Naive thymus-derived CD4-positive, alpha-beta T cell (primary cell): ENCODE results near the gene RHBDD3. TPM values are rescaled to one million over a fixed set of nuclear protein-coding genes. Genes with fewer than 3 reads are reported as not detected.

Source experiments
- ATAC-seq: fragments of 150-1000 bp; cut with Tn5 transposase; 2 replicates; pipeline ENCODE4 v1.10.0; 2021; ENCODE audit warnings: mild to moderate bottlenecking, moderate library complexity
- CTCF ChIA-PET: fragments of 350-600 bp; sonication (Branson Sonifier 250); formaldehyde crosslinking; loops from one replicate; lab custom pipeline; 2021; ENCODE audit warnings: antibody characterized with exemption; lab: Charles Lee
- POLR2A ChIA-PET: fragments of 350-600 bp; sonication (Branson Sonifier 250); formaldehyde crosslinking; loops from one replicate; lab custom pipeline; 2021; ENCODE audit warnings: antibody characterized with exemption, inconsistent platforms; lab: Charles Lee
- DNase-seq, 9 donors: peaks; one replicate each; pipeline versions ENCODE4 v3.0.0 to v3.0.0-alpha.2; 2020 to 2022; ENCODE audit warnings: mixed read lengths in 1 of 9
- H3K27ac ChIP-seq: one replicate; pipeline ENCODE4 v1.7.0; 2013; ENCODE audit warnings: mild to moderate bottlenecking, low read depth, low read length, moderate library complexity
- H3K27me3 ChIP-seq, 2 donors: one replicate each; pipeline ENCODE4 v1.7.0; 2013; ENCODE audit warnings: low read length in 2 of 2, mild to moderate bottlenecking in 2 of 2, moderate library complexity in 2 of 2; ENCODE audit not compliant: control insufficient read depth in 2 of 2, insufficient read depth in 2 of 2
- H3K36me3 ChIP-seq, 3 experiments: 1 replicate in 2 of 3; 2 replicates in 1 of 3; pipeline ENCODE4 v1.7.0; 2013; ENCODE audit warnings: low read length in 3 of 3, mild to moderate bottlenecking in 3 of 3, moderate library complexity in 1 of 3; ENCODE audit not compliant: insufficient read depth in 3 of 3, control insufficient read depth in 2 of 3
- H3K4me1 ChIP-seq, 2 donors: one replicate each; pipeline ENCODE4 v1.7.0; 2013; ENCODE audit warnings: low read length in 2 of 2, mild to moderate bottlenecking in 2 of 2, moderate library complexity in 1 of 2; ENCODE audit not compliant: control insufficient read depth in 2 of 2, insufficient read depth in 2 of 2
- H3K4me3 ChIP-seq: 2 replicates; pipeline ENCODE4 v1.7.0; 2013; ENCODE audit warnings: mild to moderate bottlenecking, low read length
- H3K9me3 ChIP-seq, 3 experiments: 1 replicate in 2 of 3; 2 replicates in 1 of 3; pipeline ENCODE4 v1.7.0; 2013; ENCODE audit warnings: low read length in 3 of 3; ENCODE audit not compliant: control insufficient read depth in 2 of 3
- H3K27ac Mint-ChIP-seq, 9 donors: one replicate each; pipeline ENCODE4 v1.8.0; 2020 to 2022; ENCODE audit warnings: mixed read lengths in 9 of 9, mild to moderate bottlenecking in 8 of 9, moderate library complexity in 5 of 9, inconsistent platforms in 2 of 9
- H3K27me3 Mint-ChIP-seq, 5 donors: one replicate each; pipeline ENCODE4 v1.8.0; 2021 to 2022; ENCODE audit warnings: mixed read lengths in 5 of 5, mild to moderate bottlenecking in 1 of 5
- H3K36me3 Mint-ChIP-seq, 5 donors: one replicate each; pipeline ENCODE4 v1.8.0; 2020 to 2022; ENCODE audit warnings: mixed read lengths in 5 of 5, mild to moderate bottlenecking in 3 of 5, inconsistent platforms in 1 of 5
- H3K4me1 Mint-ChIP-seq, 7 donors: one replicate each; pipeline ENCODE4 v1.8.0; 2020 to 2022; ENCODE audit warnings: mixed read lengths in 7 of 7, mild to moderate bottlenecking in 3 of 7, inconsistent platforms in 1 of 7
- H3K4me3 Mint-ChIP-seq, 10 donors: one replicate each; pipeline ENCODE4 v1.8.0; 2020 to 2022; ENCODE audit warnings: mild to moderate bottlenecking in 10 of 10, mixed read lengths in 10 of 10, moderate library complexity in 6 of 10, inconsistent platforms in 2 of 10
- H3K9me3 Mint-ChIP-seq, 11 donors: one replicate each; pipeline ENCODE4 v1.8.0; 2020 to 2022; ENCODE audit warnings: mixed read lengths in 11 of 11, mild to moderate bottlenecking in 4 of 11, inconsistent platforms in 1 of 11, moderate library complexity in 1 of 11
- intact Hi-C, 2 donors: fragments of 100-400 bp; cut with micrococcal nuclease; formaldehyde crosslinking; loops; one replicate each; pipeline ENCODE4 v1.15.1; 2023
- polyA plus RNA-seq, 2 donors: library from polyadenylated mRNA; unstranded; fragments of 300-500 nt; fragmentation: Illumina TruSeq; gene quantifications; one replicate each; pipeline ENCODE4 v1.2.3, GENCODE V29; 2021
- total RNA-seq, 6 experiments: library from RNA in 5 of 6; stranded (reverse) in 5 of 6; gene quantifications; 1 replicate in 5 of 6; 2 replicates in 1 of 6; pipeline ENCODE4 v1.2.3 and lab custom pipeline; 2021 to 2026

RHBDD3 gene
- total and polyA plus RNA-seq, 7 experiments from 2014 or later: 8.1 to 39.4 (median 14.2) TPM

DNA sequence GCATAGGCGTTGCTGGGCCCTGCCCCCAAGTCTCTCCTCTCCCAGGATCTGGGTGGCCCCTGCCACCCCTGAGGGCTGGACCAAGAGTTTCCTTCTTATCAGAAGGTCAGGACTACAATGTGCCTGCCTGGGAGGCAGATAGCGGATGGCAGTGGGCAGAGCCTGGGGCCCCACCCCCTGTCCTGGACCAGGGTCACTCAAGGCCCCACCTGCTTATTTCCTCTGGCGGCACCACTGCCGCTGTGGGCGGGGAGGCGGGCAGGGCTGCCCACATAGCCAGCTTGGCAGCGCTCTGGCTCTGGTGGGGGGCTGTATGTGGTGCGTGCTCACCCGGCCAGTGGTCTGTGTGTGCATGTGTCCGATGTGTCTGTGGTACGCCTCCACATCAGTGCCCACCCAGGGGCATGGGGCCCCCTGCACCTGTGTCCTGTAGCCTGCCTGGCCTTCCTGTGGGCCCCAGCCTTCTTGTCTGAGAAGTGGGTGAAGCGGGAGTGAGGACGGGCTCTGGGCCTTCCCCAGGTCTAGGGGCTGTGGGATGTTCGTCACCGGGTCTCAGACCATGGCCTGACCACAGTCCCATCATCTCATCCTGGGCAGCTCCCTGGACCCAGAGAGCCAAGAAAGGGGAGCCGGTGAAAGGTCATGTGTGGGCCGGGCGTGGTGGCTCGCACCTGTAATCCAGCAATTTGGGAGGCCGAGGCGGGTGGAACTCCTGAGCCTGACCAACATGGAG is 41.7 kb upstream of the RHBDD3 start:
- H3K4me3 Mint-ChIP-seq: peak overlapping the region in 1 of 10 donors; percentile 21
- no peak overlapping the region for H3K4me3 ChIP-seq

DNA sequence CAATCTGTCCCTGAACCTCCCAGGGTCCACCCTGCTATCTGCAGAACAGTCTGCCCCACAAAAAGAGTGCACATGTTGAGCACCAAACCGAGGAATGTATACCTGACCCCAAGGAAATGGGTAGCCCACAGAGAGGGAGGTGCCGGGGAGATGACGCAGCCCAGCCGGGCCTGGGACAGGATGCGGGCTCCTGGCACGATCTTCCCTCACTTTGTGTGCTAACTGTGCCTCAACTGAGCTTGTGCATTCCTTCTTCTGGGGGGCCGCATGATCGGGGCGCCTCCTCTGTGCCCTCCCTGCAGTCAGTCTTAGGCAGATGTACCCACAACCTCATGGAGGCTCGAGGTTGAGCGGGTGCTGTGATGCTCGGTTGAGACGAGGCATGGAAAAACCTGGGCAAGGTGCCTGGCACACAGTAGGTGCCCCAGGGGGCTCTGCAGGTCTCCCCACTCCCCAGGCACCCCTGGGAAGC is 41.0 kb upstream of the RHBDD3 start:
- peaks cover 11 to 24% (median 22%) of the 10 kb centered on the region in 7 donors for H3K4me1 Mint-ChIP-seq
- peak overlapping the region in 2 of 9 donors; percentile 13 to 48 for H3K27ac Mint-ChIP-seq
- H3K27me3 ChIP-seq: peaks cover 0 to 22% of the 10 kb centered on the region in 2 donors
- ChIA-PET CTCF (no interaction called here), POLR2A (no interaction called here)
- intact Hi-C loops: loop anchor here in 1 of 2 donors (5.0 kb wide), 1 partner anchor 108 kb away; no protein-coding TSS in a partner anchor
- H3K27ac ChIP-seq: no peak overlapping the region
- DNase-seq (peak in 1 of 9 donors; percentile 16), ATAC-seq (no peak)
- H3K4me3 Mint-ChIP-seq: peak overlapping the region in 6 of 10 donors; percentile 5 to 45 (median 18)
- H3K4me1 ChIP-seq: peaks cover 3 to 11% of the 10 kb centered on the region in 2 donors
- no peaks in the 10 kb centered on the region for H3K36me3 Mint-ChIP-seq
- H3K9me3 ChIP-seq: no peaks in the 10 kb centered on the region
- H3K9me3 Mint-ChIP-seq: peaks cover 0 to 1% (median 0%) of the 10 kb centered on the region in 11 donors
- H3K4me3 ChIP-seq: no peak overlapping the region
- H3K27me3 Mint-ChIP-seq: peaks cover 24 to 40% (median 29%) of the 10 kb centered on the region in 5 donors
- no peaks in the 10 kb centered on the region for H3K36me3 ChIP-seq

More for the DNA sequence above, 41.7 kb upstream of the RHBDD3 start:
- ChIA-PET POLR2A (no interaction called here), CTCF (no interaction called here)
- Mint-ChIP-seq H3K27me3 (peaks cover 31 to 42% (median 35%) of the 10 kb centered on the region in 5 donors), H3K4me1 (peaks cover 18 to 31% (median 28%) of the 10 kb centered on the region in 7 donors), H3K27ac (peak overlapping the region in 1 of 9 donors; percentile 18), H3K36me3 (no peaks in the 10 kb centered on the region), H3K9me3 (peaks cover 0 to 3% (median 0%) of the 10 kb centered on the region in 11 donors)
- no peak overlapping the region for H3K27ac ChIP-seq
- no peaks in the 10 kb centered on the region for H3K9me3 ChIP-seq
- ATAC-seq (no peak), DNase-seq (no peak)
- peaks cover 3 to 18% of the 10 kb centered on the region in 2 donors for H3K4me1 ChIP-seq
- H3K27me3 ChIP-seq: peaks cover 0 to 28% of the 10 kb centered on the region in 2 donors
- intact Hi-C loops: loop anchor here in 1 of 2 donors (5.0 kb wide), 1 partner anchor 108 kb away; no protein-coding TSS in a partner anchor
- H3K36me3 ChIP-seq: no peaks in the 10 kb centered on the region

DNA sequence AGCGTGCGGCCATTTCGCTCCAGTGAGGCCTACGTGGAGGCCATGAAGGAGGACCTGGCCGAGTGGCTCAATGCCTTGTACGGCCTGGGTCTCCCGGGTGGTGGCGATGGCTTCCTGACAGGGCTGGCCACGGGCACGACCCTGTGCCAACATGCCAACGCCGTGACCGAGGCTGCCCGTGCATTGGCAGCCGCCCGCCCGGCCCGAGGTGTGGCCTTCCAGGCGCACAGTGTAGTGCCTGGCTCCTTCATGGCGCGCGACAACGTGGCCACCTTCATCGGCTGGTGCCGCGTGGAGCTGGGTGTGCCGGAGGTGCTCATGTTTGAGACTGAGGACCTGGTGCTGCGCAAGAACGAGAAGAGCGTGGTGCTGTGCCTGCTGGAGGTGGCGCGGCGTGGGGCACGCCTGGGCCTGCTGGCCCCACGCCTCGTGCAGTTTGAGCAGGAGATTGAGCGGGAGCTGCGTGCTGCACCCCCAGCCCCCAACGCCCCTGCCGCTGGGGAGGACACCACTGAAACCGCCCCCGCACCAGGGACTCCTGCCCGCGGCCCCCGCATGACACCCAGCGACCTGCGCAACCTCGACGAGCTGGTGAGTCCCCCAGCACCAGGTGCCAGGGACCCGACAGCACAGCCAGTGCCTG is 40.5 kb upstream of the RHBDD3 start:
- CTCF ChIA-PET: no interaction called here
- peaks cover 3 to 10% of the 10 kb centered on the region in 2 donors for H3K4me1 ChIP-seq

DNA sequence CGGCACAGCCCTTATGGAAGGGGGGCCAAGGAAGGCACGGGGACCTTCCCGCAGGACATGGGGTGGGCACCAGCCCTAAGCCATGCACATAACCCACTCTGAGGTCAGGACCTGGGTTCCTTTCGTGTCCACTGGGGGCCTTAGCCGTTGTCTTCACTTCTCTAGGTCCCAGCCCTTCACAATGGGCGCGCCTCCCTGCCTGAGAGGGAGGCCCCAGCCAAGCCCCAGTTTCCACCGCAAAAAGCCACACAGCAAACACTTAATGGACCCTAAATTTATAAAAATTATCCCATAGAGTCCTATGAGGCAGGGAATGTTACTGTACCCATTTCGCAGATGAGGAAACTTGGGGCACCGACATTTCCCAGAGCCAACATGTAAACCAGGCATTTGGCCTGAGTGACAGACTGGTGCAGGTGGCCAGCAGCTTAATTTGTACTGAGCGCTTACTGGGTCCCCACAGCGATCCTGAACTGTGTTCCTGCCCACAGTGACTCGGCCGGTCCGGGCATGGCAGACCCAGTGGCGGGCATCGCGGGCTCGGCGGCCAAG is 39.9 kb upstream of the RHBDD3 start:
- no peak overlapping the region for H3K27ac Mint-ChIP-seq

More for the DNA sequence above, 40.5 kb upstream of the RHBDD3 start:
- Histone ChIP-seq H3K4me3 (no peak overlapping the region), H3K27me3 (peaks cover 0 to 16% of the 10 kb centered on the region in 2 donors), H3K36me3 (no peaks in the 10 kb centered on the region), H3K9me3 (no peaks in the 10 kb centered on the region), H3K27ac (no peak overlapping the region)
- peaks cover 0 to 1% (median 0%) of the 10 kb centered on the region in 11 donors for H3K9me3 Mint-ChIP-seq
- H3K4me3 Mint-ChIP-seq: peak overlapping the region in 3 of 10 donors; percentile 5 to 33 (median 9)
- ATAC-seq: no peak
- intact Hi-C loops: loop anchor here in 1 of 2 donors (5.0 kb wide), 1 partner anchor 109 kb away; no protein-coding TSS in a partner anchor
- H3K4me1 Mint-ChIP-seq: peaks cover 7 to 23% (median 18%) of the 10 kb centered on the region in 7 donors
- POLR2A ChIA-PET: no interaction called here
- H3K27me3 Mint-ChIP-seq: peaks cover 19 to 34% (median 25%) of the 10 kb centered on the region in 5 donors
- H3K36me3 Mint-ChIP-seq: no peaks in the 10 kb centered on the region
- no peak for DNase-seq
- peak overlapping the region in 1 of 9 donors; percentile 31 for H3K27ac Mint-ChIP-seq

DNA sequence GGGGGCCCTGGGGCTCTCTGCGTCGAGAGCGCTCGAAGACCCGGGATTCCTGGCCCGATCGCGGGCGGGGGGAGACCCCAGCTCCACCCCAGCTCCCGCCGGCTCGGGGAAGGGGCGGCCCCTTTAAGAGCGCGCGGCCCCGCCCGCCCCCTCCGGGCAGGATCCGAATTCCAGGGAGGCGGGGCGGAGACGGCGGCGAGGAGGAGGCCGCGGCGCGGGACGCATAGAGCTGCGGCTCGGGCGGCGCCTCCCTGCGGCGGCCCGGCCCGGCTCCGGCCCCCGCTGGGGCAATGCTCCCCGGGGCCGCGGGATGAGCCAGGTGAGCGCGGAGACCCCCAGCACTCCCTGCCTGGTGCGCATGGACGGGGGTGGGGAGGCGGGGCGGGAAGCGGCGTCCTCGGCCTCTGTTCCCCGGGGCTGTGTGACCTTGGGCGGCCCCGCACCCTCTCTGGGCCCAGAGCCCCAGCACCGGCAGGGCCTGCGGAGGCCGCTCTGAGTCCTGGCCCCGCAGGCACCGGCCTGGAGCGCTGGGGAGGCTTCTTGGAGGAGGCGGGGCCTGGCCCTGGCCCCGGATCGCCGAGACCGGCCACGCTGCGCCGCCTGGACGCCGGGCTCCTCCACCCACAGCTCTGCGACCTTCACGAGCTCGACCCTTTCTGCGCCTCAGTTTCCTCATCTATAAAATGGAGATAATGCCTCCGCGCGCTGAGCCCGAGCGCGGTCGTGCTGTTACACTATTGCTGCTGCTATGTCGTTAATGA is 39.2 kb upstream of the RHBDD3 start:
- Histone ChIP-seq H3K4me3 (peak overlapping the region; percentile 55), H3K4me1 (peaks cover 3 to 10% of the 10 kb centered on the region in 2 donors), H3K9me3 (no peaks in the 10 kb centered on the region), H3K27me3 (peaks cover 0 to 12% of the 10 kb centered on the region in 2 donors), H3K36me3 (no peaks in the 10 kb centered on the region), H3K27ac (no peak overlapping the region)
- peak in 2 of 9 donors; percentile 16 to 74 for DNase-seq
- peak overlapping the region; percentile 72 to 93 (median 85) for H3K4me3 Mint-ChIP-seq
- ChIA-PET CTCF (interaction anchor here (0.6 kb wide), 1 partner anchor 80 kb away, joined by 5 read pairs; no protein-coding TSS in a partner anchor), POLR2A (no interaction called here)
- H3K36me3 Mint-ChIP-seq: no peaks in the 10 kb centered on the region
- H3K4me1 Mint-ChIP-seq: peaks cover 7 to 21% (median 12%) of the 10 kb centered on the region in 7 donors
- peaks cover 0 to 1% (median 0%) of the 10 kb centered on the region in 11 donors for H3K9me3 Mint-ChIP-seq
- ATAC-seq: peak; percentile 30
- intact Hi-C loops: loop anchor here in 1 of 2 donors (2.0 to 5.0 kb wide), 2 partner anchors 38 to 110 kb away; partner anchors contain the start of gene EWSR1
- H3K27me3 Mint-ChIP-seq: peaks cover 6 to 22% (median 15%) of the 10 kb centered on the region in 5 donors
- no peak overlapping the region for H3K27ac Mint-ChIP-seq

More for the DNA sequence above, 39.9 kb upstream of the RHBDD3 start:
- Histone ChIP-seq H3K4me3 (no peak overlapping the region), H3K27ac (no peak overlapping the region), H3K36me3 (no peaks in the 10 kb centered on the region), H3K9me3 (no peaks in the 10 kb centered on the region), H3K4me1 (peaks cover 3 to 10% of the 10 kb centered on the region in 2 donors), H3K27me3 (peaks cover 0 to 12% of the 10 kb centered on the region in 2 donors)
- ATAC-seq (no peak), DNase-seq (no peak)
- ChIA-PET CTCF (no interaction called here), POLR2A (no interaction called here)
- H3K4me1 Mint-ChIP-seq: peaks cover 7 to 23% (median 13%) of the 10 kb centered on the region in 7 donors
- H3K9me3 Mint-ChIP-seq: peaks cover 0 to 1% (median 0%) of the 10 kb centered on the region in 11 donors
- peaks cover 13 to 28% (median 21%) of the 10 kb centered on the region in 5 donors for H3K27me3 Mint-ChIP-seq
- intact Hi-C loops: loop anchor here in 1 of 2 donors (2.0 to 5.0 kb wide), 2 partner anchors 39 to 110 kb away; partner anchors contain the start of gene EWSR1
- H3K4me3 Mint-ChIP-seq: peak overlapping the region; percentile 72 to 93 (median 85)
- H3K36me3 Mint-ChIP-seq: no peaks in the 10 kb centered on the region
